ENCODE measurements around the gene MED13L. TPM values are rescaled to one million over a fixed set of nuclear protein-coding genes. Genes with fewer than 3 reads are reported as not detected.

The MED13L gene
- total RNA-seq, 2 donors from 2014 or later: 88.9 to 140 TPM

DNA sequence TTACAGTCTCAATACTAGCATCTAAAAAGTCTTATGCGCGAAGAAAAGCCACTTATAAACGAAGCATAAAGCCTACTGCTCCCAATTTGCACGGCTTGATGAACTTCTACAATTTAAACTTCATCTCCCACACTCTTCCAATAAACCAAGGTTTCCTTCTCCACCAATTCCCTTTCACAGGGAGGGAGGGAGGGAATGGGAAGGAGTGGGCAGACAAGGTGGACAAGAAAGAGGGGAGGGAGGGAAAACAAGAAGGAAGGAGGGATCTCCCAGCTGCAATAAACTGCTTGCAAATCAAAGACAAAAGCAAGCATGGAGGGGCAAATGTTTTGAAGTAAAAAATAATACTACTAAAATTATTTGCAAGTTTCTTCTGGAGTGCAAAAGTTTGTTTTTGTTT is 64.5 kb downstream of the MED13L start:
- 71% methylated on average over 4 of the region's 4 CpGs for WGBS
- intact Hi-C loops (cut with DNase I): no loop called here
- Histone ChIP-seq H3K27ac (no peak overlapping the region), H3K27me3 (replicated peaks; ENCODE audit: insufficient read depth) (no peaks in the 10 kb centered on the region), H3K9me3 (no peaks in the 10 kb centered on the region), H3K4me1 (replicated peaks) (no peaks in the 10 kb centered on the region), H3K36me3 (no peaks in the 10 kb centered on the region), H3K4me3 (no peak overlapping the region)
- no peak for DNase-seq (ENCODE audit: low spot score)
- TF ChIP-seq POLR2A (IDR thresholded peaks at IDR 0.05) (no peak), POLR2AphosphoS5 (IDR thresholded peaks at IDR 0.05) (no peak), CTCF (IDR thresholded peaks at IDR 0.05) (no peak)

DNA sequence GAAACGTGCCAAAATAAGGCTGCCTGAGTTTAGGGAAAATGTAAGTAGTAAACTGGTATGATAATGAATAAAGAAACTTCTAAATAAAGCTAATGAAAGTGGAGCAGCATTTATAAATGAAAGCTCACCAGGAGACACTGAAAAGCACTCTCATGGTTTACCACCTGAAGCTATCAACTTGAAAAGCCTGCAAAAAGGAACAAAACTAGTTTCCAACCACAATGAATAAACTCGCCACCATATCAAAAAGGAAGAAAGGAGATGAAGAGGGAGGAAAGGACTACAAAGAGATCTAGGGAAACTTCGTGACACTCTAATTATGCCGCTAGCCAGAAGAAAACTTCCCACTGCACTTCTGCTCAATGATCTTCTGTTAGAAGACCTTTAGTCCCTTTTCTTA is 66.7 kb downstream of the MED13L start:
- 87% methylated on average over 4 of the region's 4 CpGs for WGBS
- H3K27me3 ChIP-seq (replicated peaks; ENCODE audit: insufficient read depth): no peaks in the 10 kb centered on the region
- no peak for TF ChIP-seq POLR2AphosphoS5 (IDR thresholded peaks at IDR 0.05)
- TF ChIP-seq CTCF (IDR thresholded peaks at IDR 0.05): no peak
- no peak for TF ChIP-seq POLR2A (IDR thresholded peaks at IDR 0.05)

GRCh38 chr12:116210131-116210530 is 67.4 kb downstream of the MED13L start:
- intact Hi-C loops (cut with DNase I): no loop called here
- Histone ChIP-seq H3K4me3 (no peak overlapping the region), H3K9me3 (no peaks in the 10 kb centered on the region), H3K27me3 (replicated peaks; ENCODE audit: insufficient read depth) (no peaks in the 10 kb centered on the region), H3K27ac (no peak overlapping the region), H3K36me3 (no peaks in the 10 kb centered on the region), H3K4me1 (replicated peaks) (no peaks in the 10 kb centered on the region)
- no peak for DNase-seq (ENCODE audit: low spot score)
- WGBS: 83% methylated on average over 5 of the region's 5 CpGs
- TF ChIP-seq POLR2AphosphoS5 (IDR thresholded peaks at IDR 0.05): no peak
- no peak for TF ChIP-seq POLR2A (IDR thresholded peaks at IDR 0.05)
- no peak for TF ChIP-seq CTCF (IDR thresholded peaks at IDR 0.05)

More for the DNA sequence above, 66.7 kb downstream of the MED13L start:
- intact Hi-C loops (cut with DNase I): no loop called here
- Histone ChIP-seq H3K4me1 (replicated peaks) (no peaks in the 10 kb centered on the region), H3K4me3 (no peak overlapping the region), H3K9me3 (no peaks in the 10 kb centered on the region), H3K36me3 (no peaks in the 10 kb centered on the region), H3K27ac (no peak overlapping the region)
- no peak for DNase-seq (ENCODE audit: low spot score)

- Histone ChIP-seq H3K9me3 (no peaks in the 10 kb centered on the region), H3K4me1 (replicated peaks) (no peaks in the 10 kb centered on the region), H3K27ac (no peak overlapping the region), H3K4me3 (no peak overlapping the region), H3K36me3 (no peaks in the 10 kb centered on the region), H3K27me3 (replicated peaks; ENCODE audit: insufficient read depth) (no peaks in the 10 kb centered on the region)
- WGBS: 97% methylated on average over 2 of the region's 2 CpGs
- no peak for DNase-seq (ENCODE audit: low spot score)
- intact Hi-C loops (cut with DNase I): no loop called here
- TF ChIP-seq POLR2AphosphoS5 (IDR thresholded peaks at IDR 0.05) (no peak), POLR2A (IDR thresholded peaks at IDR 0.05) (no peak), CTCF (IDR thresholded peaks at IDR 0.05) (no peak)
Observed at GRCh38 chr12:116209503-116209902, 68.0 kb downstream of the MED13L start.

GRCh38 chr12:116207274-116207673 is 70.2 kb downstream of the MED13L start:
- Histone ChIP-seq H3K4me3 (no peak overlapping the region), H3K36me3 (no peaks in the 10 kb centered on the region), H3K27ac (no peak overlapping the region), H3K27me3 (replicated peaks; ENCODE audit: insufficient read depth) (no peaks in the 10 kb centered on the region), H3K4me1 (replicated peaks) (no peaks in the 10 kb centered on the region), H3K9me3 (no peaks in the 10 kb centered on the region)
- TF ChIP-seq POLR2A (IDR thresholded peaks at IDR 0.05) (no peak), POLR2AphosphoS5 (IDR thresholded peaks at IDR 0.05) (no peak), CTCF (IDR thresholded peaks at IDR 0.05) (no peak)
- intact Hi-C loops (cut with DNase I): no loop called here
- WGBS: 94% methylated on average over 3 of the region's 3 CpGs
- no peak for DNase-seq (ENCODE audit: low spot score)
